GM21825 (cell line): ENCODE results near the gene OXSR1.
"Not testable (repeated sequence)": the region's sequence is repeated elsewhere in the genome, so short reads cannot be mapped to it uniquely, and the experiment has no call there.

Experiments used
- ATAC-seq: cut with Tn5 transposase; IDR thresholded peaks from one replicate; pipeline ENCODE4 v1.9.1; 2021; ENCODE audit warnings: mild to moderate bottlenecking, moderate library complexity; ENCODE audit not compliant: unreplicated experiment

Gene OXSR1

GRCh38 chr3:38141173-38141951 lies 24.0 kb upstream of the OXSR1 start:
- no peak for ATAC-seq

- no peak for ATAC-seq
Measured at GRCh38 chr3:38141952-38142273, 23.4 kb upstream of the OXSR1 start.

GRCh38 chr3:38142959-38143358 lies 22.4 kb upstream of the OXSR1 start:
- ATAC-seq: no peak

GRCh38 chr3:38143511-38143910 lies 21.8 kb upstream of the OXSR1 start:
- ATAC-seq: no peak

GRCh38 chr3:38146504-38146903 lies 18.8 kb upstream of the OXSR1 start:
- no peak for ATAC-seq

GRCh38 chr3:38147421-38147820 lies 17.9 kb upstream of the OXSR1 start:
- ATAC-seq: no peak

- ATAC-seq: no peak
Measured at GRCh38 chr3:38148311-38148882, 16.9 kb upstream of the OXSR1 start.

- no peak for ATAC-seq
Measured at GRCh38 chr3:38149708-38150107, 15.6 kb upstream of the OXSR1 start.

- ATAC-seq: no peak
Measured at GRCh38 chr3:38150780-38151528, 14.4 kb upstream of the OXSR1 start.

GRCh38 chr3:38151667-38152265 lies 13.6 kb upstream of the OXSR1 start:
- ATAC-seq: no peak

- no peak for ATAC-seq
Measured at GRCh38 chr3:38152609-38153008, 12.7 kb upstream of the OXSR1 start.

- no peak for ATAC-seq
Measured at GRCh38 chr3:38153221-38153620, 12.1 kb upstream of the OXSR1 start.

- no peak for ATAC-seq
Measured at GRCh38 chr3:38154033-38154494, 11.3 kb upstream of the OXSR1 start.

GRCh38 chr3:38154625-38155255 lies 10.6 kb upstream of the OXSR1 start:
- ATAC-seq: no peak

GRCh38 chr3:38155825-38156224 lies 9.5 kb upstream of the OXSR1 start:
- no peak for ATAC-seq

GRCh38 chr3:38157117-38157516 lies 8.2 kb upstream of the OXSR1 start:
- no peak for ATAC-seq

GRCh38 chr3:38157595-38157994 lies 7.7 kb upstream of the OXSR1 start:
- ATAC-seq: no peak

- ATAC-seq: no peak
Measured at GRCh38 chr3:38158472-38158871, 6.9 kb upstream of the OXSR1 start.

GRCh38 chr3:38160704-38161103 lies 4.6 kb upstream of the OXSR1 start:
- not testable (repeated sequence) for ATAC-seq

GRCh38 chr3:38163117-38163840 lies 2.1 kb upstream of the OXSR1 start:
- ATAC-seq: no peak
